HG03025 (cell line): ENCODE measurements around the gene CPHXL2.

Experiments used
- ATAC-seq: cut with Tn5 transposase; IDR thresholded peaks from one replicate; pipeline ENCODE4 v1.9.1; 2021; ENCODE audit warnings: mild to moderate bottlenecking, moderate library complexity; ENCODE audit not compliant: unreplicated experiment, low FRiP score

Gene CPHXL2

GRCh38 chr16:75676909-75677308, at the start of gene CPHXL2:
TSS of gene CPHXL2 (minus strand) at chr16:75677009. CDS start at chr16:75676999, 10 bp downstream.
- no peak for ATAC-seq

GRCh38 chr16:75726390-75726789, 49.6 kb upstream of the CPHXL2 start, which contains the start of gene CPHXL:
TSS of gene CPHXL (minus strand) at chr16:75726490. CDS start at chr16:75726442, 48 bp downstream.
- no peak for ATAC-seq

GRCh38 chr16:75718452-75718851, 41.6 kb upstream of the CPHXL2 start:
- ATAC-seq = no peak

- no peak for ATAC-seq
These were observed 37.9 kb upstream of the CPHXL2 start for GRCh38 chr16:75714661-75715060.

- ATAC-seq = no peak
These were observed 33.5 kb upstream of the CPHXL2 start for GRCh38 chr16:75710344-75710743.

GRCh38 chr16:75703306-75703705, 26.5 kb upstream of the CPHXL2 start:
- ATAC-seq = no peak

- no peak for ATAC-seq
These were observed 25.4 kb upstream of the CPHXL2 start for GRCh38 chr16:75702242-75702641.

- no peak for ATAC-seq
These were observed 24.6 kb upstream of the CPHXL2 start, which contains the start of gene DUXB for GRCh38 chr16:75701361-75701760. TSS of gene DUXB (minus strand) at chr16:75701461. CDS start at chr16:75701418, 43 bp downstream.

GRCh38 chr16:75697571-75697970, 20.8 kb upstream of the CPHXL2 start:
- ATAC-seq = no peak

- no peak for ATAC-seq
These were observed 18.9 kb upstream of the CPHXL2 start for GRCh38 chr16:75695708-75696107.

GRCh38 chr16:75687361-75687760, 10.6 kb upstream of the CPHXL2 start:
- no peak for ATAC-seq

GRCh38 chr16:75682308-75682707, 5.5 kb upstream of the CPHXL2 start:
- ATAC-seq = no peak

GRCh38 chr16:75679366-75679765, 2.6 kb upstream of the CPHXL2 start:
- ATAC-seq = no peak

- no peak for ATAC-seq
These were observed 9.3 kb downstream of the CPHXL2 start for GRCh38 chr16:75667503-75667902.

- no peak for ATAC-seq
These were observed 16.0 kb downstream of the CPHXL2 start for GRCh38 chr16:75660726-75661302.

- no peak for ATAC-seq
These were observed 16.5 kb downstream of the CPHXL2 start for GRCh38 chr16:75660321-75660720.

- no peak for ATAC-seq
These were observed 18.6 kb downstream of the CPHXL2 start for GRCh38 chr16:75658175-75658574.

- ATAC-seq = no peak
These were observed 22.9 kb downstream of the CPHXL2 start for GRCh38 chr16:75653922-75654321.

GRCh38 chr16:75648265-75649076, 28.3 kb downstream of the CPHXL2 start:
- ATAC-seq = peak; percentile 35

- peak; percentile 83 for ATAC-seq
These were observed 29.1 kb downstream of the CPHXL2 start, which contains the start of the genes KARS1 and TERF2IP for GRCh38 chr16:75647492-75648264. TSS of gene KARS1 (minus strand) at chr16:75647665. CDS start at chr16:75647639, 26 bp downstream. TSS of gene TERF2IP (plus strand) at chr16:75647773. CDS start at chr16:75647883, 110 bp downstream.

- peak; percentile 22 for ATAC-seq
These were observed 29.7 kb downstream of the CPHXL2 start for GRCh38 chr16:75647112-75647491.
